RWPE2 (cell line): Measurements from ENCODE around the gene SLC43A2.

Source experiments
- ATAC-seq: fragments of 200-7000 bp; cut with Tn5 transposase; 3 replicates; pipeline ENCODE4 v1.9.1; 2021; ENCODE audit warnings: low read depth
- DNase-seq: peaks from one replicate; pipeline ENCODE4 v3.0.0-alpha.2; 2020; ENCODE audit warnings: low spot score
- H3K27ac ChIP-seq: fragments of 450-650 bp; 2 replicates; pipeline ENCODE4 v1.5.1; 2017; ENCODE audit warnings: mild to moderate bottlenecking; ENCODE audit not compliant: poor library complexity, severe bottlenecking
- H3K27me3 ChIP-seq: fragments of 250-450 bp; sonication (Bioruptor Pico); 2 replicates; pipeline ENCODE4 v1.5.1; 2021; ENCODE audit warnings: mild to moderate bottlenecking, moderate library complexity; ENCODE audit not compliant: insufficient read depth, poor library complexity, severe bottlenecking
- H3K36me3 ChIP-seq: fragments of 250-450 bp; sonication (Bioruptor Pico); 2 replicates; pipeline ENCODE4 v1.5.1; 2020; ENCODE audit warnings: low read depth, mild to moderate bottlenecking, moderate library complexity
- H3K4me1 ChIP-seq: fragments of 250-450 bp; sonication (Bioruptor Pico); 2 replicates; pipeline ENCODE4 v1.5.1; 2021; ENCODE audit warnings: mild to moderate bottlenecking, moderate library complexity; ENCODE audit not compliant: insufficient read depth, poor library complexity, severe bottlenecking
- H3K4me3 ChIP-seq: fragments of 250-450 bp; sonication (Bioruptor Pico); 2 replicates; pipeline ENCODE4 v1.5.1; 2021; ENCODE audit warnings: mild to moderate bottlenecking, moderate library complexity; ENCODE audit not compliant: severe bottlenecking
- H3K9me3 ChIP-seq: fragments of 250-450 bp; sonication (Bioruptor Pico); 2 replicates; pipeline ENCODE4 v1.5.1; 2021; ENCODE audit warnings: mild to moderate bottlenecking, moderate library complexity; ENCODE audit not compliant: severe bottlenecking
- CTCF ChIP-seq: fragments of 450-650 bp; IDR thresholded peaks from one replicate; pipeline ENCODE4 v1.5.1; 2017; ENCODE audit warnings: mild to moderate bottlenecking, moderate library complexity; ENCODE audit not compliant: poor library complexity, severe bottlenecking

SLC43A2 gene

DNA sequence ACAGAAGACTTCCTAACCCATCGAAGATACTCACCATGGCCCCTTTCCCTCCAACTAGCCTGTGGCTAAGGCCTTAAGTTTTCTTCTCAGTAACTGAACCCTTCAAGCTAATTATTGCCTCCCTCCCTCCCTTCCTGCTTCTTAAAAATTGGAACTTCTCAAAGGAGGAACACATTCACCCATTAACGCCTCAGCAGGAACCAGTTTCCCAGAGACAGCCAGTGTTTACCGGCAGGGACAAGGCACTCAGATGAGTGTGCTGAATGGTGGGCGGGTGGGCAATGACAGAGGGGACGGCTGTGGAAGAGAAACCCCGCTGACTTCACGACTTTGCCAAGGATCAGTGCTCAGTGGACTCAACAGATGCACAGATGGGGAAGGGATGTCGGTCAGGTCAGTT, 86.3 kb downstream of the SLC43A2 start:
- TF ChIP-seq CTCF: no peak
- no peaks in the 10 kb centered on the region for H3K4me1 ChIP-seq
- H3K27me3 ChIP-seq: no peaks in the 10 kb centered on the region
- peaks cover 64% of the 10 kb centered on the region for H3K36me3 ChIP-seq
- H3K4me3 ChIP-seq: no peak overlapping the region
- no peak for DNase-seq
- no peaks in the 10 kb centered on the region for H3K9me3 ChIP-seq
- H3K27ac ChIP-seq: no peak overlapping the region
- no peak for ATAC-seq

- no peak for TF ChIP-seq CTCF
- H3K4me1 ChIP-seq: no peaks in the 10 kb centered on the region
- DNase-seq: no peak
- H3K27ac ChIP-seq: no peak overlapping the region
- no peak overlapping the region for H3K4me3 ChIP-seq
- no peaks in the 10 kb centered on the region for H3K9me3 ChIP-seq
- ATAC-seq: no peak
- H3K27me3 ChIP-seq: no peaks in the 10 kb centered on the region
- H3K36me3 ChIP-seq: peaks cover 63% of the 10 kb centered on the region
Observed at GRCh38 chr17:1541367-1541904, 87.2 kb downstream of the SLC43A2 start.

DNA sequence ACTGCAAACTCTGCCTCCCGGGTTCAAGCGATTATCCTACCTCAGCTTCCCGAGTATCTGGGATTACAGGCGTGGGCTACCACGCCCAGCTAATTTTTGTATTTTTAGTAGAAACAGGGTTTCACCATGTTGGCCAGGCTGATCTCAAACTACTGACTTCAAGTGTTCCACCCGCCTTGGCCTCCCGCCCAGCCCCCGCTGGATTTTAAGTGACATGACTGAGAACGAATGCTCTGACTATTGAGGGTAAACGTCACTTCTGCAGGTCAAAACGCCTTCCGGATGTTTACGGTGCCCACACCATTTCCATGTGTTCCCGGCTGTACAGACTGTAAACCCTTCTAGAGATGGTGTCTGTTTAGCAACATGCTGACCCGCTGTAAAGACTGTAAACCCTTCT, 88.8 kb downstream of the SLC43A2 start:
- Histone ChIP-seq H3K9me3 (no peaks in the 10 kb centered on the region), H3K4me1 (no peaks in the 10 kb centered on the region), H3K27ac (no peak overlapping the region), H3K4me3 (no peak overlapping the region), H3K27me3 (no peaks in the 10 kb centered on the region), H3K36me3 (peaks cover 65% of the 10 kb centered on the region)
- TF ChIP-seq CTCF: no peak
- DNase-seq: no peak
- no peak for ATAC-seq

DNA sequence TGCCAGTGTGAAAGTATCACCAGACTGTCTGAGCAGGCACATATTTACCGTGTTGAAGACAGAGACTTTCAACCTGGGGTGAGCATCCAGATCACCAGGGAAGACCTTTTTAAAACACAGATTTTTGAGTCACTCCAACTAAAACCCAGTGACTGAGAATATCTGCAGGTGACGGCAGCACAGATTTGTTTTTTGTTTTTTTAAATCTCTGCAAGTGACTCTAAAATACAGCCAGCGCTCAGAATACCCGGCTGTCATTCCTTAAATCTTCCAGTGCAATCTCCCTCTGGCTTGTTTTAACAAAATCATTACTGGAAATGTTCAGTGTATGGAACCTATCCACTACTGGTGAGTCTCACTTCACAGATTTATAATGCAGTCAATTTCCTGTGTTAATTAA, 92.9 kb downstream of the SLC43A2 start:
- TF ChIP-seq CTCF: no peak
- Histone ChIP-seq H3K27ac (no peak overlapping the region), H3K27me3 (no peaks in the 10 kb centered on the region), H3K36me3 (peaks cover 68% of the 10 kb centered on the region), H3K4me3 (no peak overlapping the region), H3K9me3 (no peaks in the 10 kb centered on the region), H3K4me1 (no peaks in the 10 kb centered on the region)
- ATAC-seq: no peak
- no peak for DNase-seq

DNA sequence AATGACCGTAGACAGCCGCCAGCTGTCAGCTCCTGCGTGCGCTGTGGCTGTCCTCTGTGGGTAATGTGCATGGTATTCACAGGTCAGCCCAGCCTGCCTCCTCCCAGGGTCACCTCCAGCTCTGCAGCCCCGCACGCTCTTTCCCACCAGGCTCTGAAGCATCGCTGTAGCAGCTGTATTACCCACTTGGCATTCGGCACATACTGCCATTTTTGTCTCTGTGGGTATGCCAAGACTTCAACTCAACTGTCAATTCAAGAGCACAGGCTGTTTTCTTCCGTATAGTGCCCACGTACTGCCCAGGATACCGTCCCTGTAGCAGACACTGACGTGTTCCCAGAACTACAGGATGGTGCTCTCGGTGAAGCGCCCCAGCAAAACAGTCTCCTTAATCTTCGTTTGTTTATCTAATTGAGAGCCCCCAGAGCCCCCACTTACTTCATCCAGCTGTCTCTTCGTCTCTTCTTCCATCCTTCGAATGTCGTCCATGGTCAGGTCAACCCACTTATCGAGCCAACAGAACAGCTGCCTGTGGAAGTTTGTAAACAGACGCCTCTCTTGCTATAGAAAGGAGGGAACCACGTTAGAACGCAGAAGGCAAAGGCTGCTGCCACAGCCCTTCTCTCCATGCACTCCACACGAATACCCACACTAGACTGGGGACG, 94.8 kb downstream of the SLC43A2 start:
- peaks cover 72% of the 10 kb centered on the region for H3K36me3 ChIP-seq
- H3K27me3 ChIP-seq: no peaks in the 10 kb centered on the region
- no peak overlapping the region for H3K27ac ChIP-seq
- DNase-seq (no peak), ATAC-seq (no peak)
- no peak overlapping the region for H3K4me3 ChIP-seq
- peaks cover 11% of the 10 kb centered on the region for H3K4me1 ChIP-seq
- TF ChIP-seq CTCF: no peak
- H3K9me3 ChIP-seq: no peaks in the 10 kb centered on the region
